GM21737 (cell line): ENCODE data around the gene MAP4K2.

Source experiments
- ATAC-seq: cut with Tn5 transposase; IDR thresholded peaks from one replicate; pipeline ENCODE4 v1.9.1; 2021; ENCODE audit warnings: mild to moderate bottlenecking, moderate library complexity; ENCODE audit not compliant: unreplicated experiment

MAP4K2 gene

GRCh38 chr11:64757549-64758329 lies 45.3 kb downstream of the MAP4K2 start:
- no peak for ATAC-seq

- no peak for ATAC-seq
Measured at GRCh38 chr11:64755681-64756361, 47.2 kb downstream of the MAP4K2 start.

- ATAC-seq, result no peak
Measured at GRCh38 chr11:64754919-64755662, 47.9 kb downstream of the MAP4K2 start.

DNA sequence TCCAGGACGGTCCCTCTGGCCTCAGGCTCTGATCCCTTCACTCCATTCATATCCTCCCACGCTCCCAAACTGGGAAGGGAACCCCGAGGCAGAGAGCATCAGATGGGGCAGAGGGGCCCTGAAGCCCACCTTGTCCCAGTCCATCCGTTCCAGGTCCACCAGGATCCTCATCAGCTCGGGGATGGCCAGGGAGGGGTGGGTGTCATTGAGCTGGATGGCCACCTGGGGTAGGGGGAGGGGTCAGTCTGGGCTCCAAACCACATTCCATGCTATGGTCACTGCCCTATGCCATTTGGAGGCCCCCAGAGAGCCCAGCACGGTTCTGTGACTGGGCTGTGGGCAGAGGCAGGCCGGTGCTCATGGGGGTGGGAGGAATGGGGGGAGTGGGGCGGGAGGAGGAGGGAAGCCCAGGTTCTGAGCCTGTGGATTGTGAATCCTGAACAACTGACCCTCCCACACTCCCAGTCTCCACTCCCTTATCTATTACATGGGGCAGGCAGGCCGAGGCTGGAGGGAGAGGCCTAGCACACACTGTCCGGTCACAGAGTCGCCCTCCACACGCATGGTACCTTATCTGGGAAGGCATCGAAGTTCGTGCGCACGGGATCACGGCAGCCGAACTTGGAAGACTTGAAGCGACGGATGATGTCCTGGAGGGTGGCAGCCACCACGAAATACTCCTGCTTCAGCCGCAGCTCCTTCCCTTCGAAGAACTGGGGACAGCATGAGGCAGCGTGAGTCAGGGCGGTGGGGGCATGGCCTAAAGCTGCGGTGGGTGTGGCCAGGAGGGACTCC lies 48.7 kb downstream of the MAP4K2 start:
- ATAC-seq, result no peak

- ATAC-seq, result no peak
Measured at GRCh38 chr11:64753380-64754123, 49.5 kb downstream of the MAP4K2 start.

DNA sequence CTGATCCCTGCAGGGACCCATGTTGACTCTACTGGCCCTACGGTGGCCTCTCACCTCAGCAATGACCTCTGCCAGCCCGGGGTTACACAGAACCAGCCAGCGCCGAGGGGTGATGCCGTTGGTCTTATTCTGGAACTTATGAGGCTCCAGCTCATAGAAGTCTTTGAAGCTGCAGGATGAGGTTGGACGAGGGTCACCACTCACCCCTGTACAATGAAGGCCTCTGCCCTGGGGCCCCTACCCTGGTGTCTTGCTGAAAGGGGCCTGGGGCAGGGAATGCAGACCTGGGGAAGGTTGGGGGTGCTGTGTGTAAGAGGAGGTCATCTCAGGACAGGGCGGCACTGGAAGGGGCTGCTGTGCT lies 50.0 kb downstream of the MAP4K2 start:
- ATAC-seq, result no peak

DNA sequence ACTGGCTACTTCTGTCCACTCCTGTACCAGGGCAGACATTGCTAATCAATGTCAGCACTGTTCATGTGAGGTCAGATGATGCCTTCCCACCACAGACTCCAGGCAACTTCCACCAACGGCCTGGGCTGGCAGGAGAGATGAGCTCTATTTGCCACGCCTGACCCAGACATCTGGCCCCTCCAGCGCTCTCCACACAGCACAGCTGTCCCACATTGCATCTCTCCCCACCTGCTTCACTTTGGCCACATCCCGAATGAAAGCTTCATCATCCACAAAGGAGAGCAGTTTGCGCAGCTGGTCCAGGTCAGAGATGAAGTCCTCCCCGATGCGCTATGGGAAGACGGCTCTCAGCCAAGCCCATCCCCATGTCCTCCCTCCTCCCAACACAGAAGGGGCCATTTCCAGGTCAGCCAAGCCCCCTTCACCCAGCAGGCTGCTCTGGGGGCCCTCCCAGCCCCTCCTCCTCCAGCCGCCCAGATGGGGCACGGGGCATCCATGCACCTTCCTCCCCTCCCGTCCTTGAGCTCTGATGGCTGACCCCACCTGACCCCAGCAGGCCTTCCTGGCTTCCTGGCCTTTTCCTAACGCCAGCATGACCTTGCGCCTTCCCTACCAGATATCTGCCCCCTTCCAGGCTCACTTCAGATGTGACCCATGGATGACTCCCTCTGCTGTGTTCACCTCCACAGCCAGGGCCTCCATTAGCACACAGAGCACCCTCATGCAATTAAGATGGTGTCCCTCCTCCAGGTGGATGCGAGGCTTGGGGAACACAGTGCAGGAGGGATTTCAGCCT lies 50.6 kb downstream of the MAP4K2 start:
- no peak for ATAC-seq

DNA sequence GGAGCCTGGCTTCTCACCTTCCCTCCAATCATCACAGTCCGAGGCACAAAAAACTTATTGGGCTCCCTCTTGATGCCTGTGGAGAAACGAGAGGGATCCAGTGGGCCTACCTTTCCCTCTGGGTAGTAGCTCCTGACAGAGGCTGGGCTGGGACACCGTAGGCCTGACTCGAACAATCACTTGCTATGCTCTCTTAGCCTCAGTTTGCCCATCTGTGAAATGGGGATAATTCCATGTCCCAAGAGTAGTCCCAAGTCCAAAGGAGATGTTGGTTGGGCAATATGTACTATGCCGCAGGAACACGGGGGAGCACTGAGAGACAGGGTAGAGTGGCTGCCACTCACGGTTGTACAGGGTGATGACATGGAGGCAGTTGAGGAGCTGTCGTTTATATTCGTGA lies 51.4 kb downstream of the MAP4K2 start:
- ATAC-seq, result no peak

DNA sequence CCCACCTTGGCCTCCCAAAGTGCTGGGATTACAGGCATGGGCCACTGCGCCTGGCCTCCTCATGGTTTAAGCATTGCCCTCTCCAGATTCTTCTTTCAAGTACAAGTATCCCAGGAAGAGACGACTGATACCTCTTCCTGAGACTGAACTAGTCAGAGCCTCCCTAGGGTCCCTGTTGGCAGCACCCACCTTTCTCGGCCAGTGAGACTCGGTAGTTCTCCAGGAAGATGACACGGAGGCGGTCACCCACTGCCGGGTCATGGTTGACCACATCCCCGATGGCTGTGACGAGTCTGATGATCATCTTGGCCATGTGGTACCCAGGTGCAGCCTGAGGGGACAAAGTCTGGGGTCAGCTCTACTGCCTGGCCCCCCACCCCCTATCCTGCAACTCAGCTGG lies 51.9 kb downstream of the MAP4K2 start:
- ATAC-seq, result no peak

DNA sequence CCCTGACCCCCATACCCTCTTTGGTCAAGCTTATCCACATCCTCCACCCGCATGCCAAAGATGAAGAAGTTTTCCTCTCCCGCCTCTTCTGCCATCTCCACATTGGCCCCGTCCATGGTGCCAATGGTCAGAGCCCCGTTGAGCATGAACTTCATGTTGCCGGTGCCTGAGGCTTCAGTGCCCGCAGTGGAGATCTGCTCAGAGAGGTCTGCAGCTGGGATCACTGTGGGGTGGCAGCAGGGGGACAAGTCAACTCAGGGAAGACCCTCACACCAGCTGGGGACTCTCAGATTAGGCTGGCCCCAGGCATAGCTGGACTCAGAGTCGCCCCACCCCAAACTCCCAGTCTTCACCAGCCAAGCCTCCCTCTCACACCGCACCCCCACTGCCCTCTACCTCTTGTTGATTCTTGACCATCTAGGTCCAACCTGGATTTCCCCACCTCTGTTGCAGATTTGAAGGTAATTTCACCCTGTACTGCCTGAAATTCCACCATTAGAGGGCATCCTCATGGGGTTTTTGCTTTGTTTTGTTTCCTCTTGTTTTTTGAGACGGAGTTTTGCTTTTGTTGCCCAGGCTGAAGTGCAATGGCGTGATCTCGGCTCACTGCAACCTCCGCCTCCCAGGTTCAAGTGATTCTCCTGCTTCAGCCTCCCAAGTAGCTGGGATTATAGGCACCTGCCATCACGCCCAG lies 52.5 kb downstream of the MAP4K2 start:
- no peak for ATAC-seq

DNA sequence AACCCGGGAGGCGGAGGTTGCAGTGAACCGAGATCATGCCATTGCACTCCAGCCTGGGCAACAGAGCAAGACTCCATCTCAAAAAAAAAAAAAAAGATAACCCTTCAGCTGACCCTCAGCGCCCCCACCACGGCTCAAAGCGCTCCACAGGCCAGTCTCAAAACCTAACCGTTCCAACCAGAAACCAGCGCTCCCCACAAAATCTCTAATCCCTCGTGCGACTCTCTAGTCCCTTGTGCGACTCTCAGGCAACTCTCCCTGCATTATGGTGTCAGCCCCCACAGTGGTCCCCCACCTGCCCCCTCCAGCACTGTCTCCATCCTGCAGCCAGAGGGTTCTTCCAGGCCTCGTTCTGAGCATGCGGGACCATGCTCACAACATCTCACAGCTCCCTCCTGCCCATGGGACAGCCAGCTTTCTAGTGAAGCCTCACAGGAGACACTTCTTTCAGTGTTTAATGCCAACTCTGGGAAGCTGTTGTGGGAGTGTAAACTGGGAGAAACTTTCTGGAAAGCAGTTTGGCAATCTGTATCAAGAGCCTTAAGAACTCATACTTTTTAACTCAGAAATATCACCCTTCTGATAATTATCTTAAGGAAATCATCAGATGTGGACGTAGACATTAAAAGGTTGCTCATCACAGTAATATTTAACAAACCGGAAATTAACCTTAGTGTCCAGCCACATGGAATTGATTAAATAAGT lies 54.9 kb downstream of the MAP4K2 start:
- ATAC-seq, result no peak

DNA sequence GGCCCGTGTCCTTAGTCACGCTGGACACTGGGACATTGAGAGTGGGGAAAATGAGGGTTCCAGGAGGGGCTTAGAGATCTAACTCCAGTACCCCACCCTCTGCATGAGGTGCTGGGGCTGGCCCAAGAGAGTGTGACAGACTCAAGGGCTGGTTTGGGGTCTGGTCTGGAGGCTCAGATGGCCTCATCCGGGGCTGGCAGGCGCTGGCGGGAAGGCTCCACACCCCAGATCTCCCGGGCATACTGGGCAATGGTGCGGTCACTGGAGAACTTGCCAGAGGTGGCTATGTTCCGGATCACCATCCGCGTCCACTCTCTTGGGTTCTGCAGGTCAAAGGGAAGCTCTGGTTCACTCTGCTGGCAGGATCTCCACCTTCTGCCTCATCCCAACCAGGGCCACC lies 56.5 kb downstream of the MAP4K2 start:
- ATAC-seq, result no peak

DNA sequence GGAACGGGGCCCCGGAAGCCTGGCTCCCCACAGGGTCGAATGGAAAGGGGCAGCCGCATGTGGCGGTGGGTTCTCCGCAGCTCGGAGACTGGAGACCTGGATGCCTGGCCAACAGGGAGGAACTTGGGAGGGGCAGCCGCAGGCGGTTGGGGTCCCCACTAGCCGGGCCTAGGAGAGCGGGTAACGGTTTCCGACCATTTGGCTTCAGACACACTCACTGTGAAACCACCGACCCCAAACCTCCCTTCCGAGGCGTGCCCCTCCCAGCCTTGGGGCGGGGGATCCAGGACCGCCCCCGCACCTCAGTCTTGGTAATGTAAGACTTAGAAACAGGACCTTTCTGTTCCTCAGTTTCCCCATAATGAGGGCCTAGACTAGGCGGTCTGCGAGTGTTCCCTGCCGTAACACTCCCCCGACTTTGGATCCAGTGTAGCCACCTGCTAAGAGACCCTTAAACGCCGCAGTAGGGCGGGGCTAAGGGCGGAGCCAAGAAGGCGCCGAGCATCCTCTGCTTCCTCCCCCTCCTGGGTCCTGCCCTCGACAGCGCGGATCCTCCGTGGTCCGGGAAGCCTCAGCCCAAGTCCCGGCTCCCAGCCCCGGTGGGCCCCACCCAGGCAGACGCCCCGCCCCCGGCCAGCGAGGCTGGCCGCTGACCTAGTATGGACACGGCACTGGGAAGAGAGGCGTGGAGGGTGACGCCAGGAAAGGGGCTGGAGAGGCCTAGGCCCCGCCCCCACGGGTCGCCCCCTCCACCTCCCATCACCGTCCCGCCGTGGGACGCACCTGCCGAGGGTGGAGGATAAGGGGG lies 57.3 kb downstream of the MAP4K2 start:
- no peak for ATAC-seq

GRCh38 chr11:64745189-64745520 lies 57.9 kb downstream of the MAP4K2 start:
- ATAC-seq, result no peak

DNA sequence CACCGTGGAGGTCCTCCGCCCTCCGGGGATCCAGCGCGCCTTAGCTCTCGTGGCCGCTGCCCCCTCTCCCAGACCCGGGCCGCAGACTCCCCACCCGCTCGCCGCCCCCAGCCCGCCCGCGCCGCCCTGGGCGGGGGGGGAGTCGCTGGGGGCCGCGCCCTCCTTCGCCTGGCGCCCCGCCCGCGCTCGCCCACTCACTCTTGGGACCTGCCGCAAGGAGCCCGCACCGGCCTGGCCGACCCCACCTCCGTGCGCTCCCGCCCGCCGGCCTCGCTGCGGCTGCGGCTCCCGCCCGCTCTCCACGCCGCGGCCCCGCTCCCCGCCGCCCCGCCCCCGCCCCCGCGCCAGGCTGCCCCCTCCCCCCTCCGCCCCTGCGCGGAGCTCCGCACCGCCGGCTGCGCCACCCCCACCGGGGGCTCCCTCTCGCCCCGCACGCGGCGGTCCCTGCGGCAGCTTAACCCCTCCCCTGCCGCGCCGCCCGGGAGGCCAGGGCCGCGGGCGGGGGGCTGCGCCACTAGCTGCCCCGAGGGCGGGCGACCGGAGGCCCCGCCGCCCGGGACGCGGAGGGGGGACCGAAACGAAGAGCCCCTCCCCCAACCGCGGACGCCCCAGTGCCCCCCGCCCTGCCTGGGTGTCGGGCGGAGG lies 58.3 kb downstream of the MAP4K2 start:
- no peak for ATAC-seq

DNA sequence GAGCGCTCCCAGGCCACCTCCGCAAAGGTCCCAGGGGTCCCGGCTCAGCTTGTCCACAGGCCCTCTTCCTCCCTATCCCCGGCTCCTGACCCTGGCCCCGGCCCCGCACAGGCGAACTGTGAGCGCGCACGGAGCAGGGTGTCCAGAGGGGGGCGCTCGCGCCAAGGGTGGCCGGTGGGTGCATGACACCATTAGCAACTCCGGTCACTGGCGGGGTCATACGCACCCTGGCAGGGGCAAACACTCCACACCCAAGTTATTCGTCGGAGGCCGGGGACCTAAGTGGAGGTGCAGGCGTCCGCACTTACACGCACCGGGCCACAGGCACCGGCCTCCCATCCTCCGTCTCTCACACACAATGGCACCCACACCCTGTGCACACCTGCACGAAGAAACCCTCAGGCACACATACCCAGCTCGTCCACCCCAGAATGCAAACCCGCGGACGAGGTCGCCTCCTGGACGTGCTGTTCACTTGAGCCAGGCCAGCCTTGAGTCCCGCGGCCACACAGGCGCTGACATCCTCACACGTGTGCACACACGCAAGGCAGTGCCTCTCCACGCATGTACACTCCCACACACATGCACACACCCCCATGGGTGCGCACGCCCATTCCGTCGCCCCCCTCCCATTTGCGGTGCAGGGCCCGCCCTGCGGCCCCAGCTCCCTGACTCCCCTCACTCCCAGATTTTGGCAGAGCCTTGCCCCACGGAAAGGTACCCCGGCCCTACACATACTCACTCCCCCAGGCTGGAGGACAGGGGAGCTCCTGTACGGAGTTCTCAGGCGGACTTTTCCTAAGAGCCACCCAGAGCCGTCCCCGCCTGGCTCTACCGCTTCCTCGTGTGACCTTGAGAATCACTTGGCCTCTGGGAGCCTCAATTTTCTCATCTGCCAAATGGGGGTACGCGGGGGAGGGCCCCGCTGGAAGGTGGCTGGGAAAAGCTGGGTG lies 59.1 kb downstream of the MAP4K2 start, which contains the start of gene RASGRP2:
RASGRP2 (minus strand) TSS at position 552 of the 953 bp plus-strand sequence. CDS start 1,276 bp downstream, outside the sequence.
- no peak for ATAC-seq
